Measurements from ENCODE around the gene CFHR3. TPM values are rescaled to one million over a fixed set of nuclear protein-coding genes. Genes with fewer than 3 reads are reported as not detected.
"Not testable (repeated sequence)": the region's sequence is repeated elsewhere in the genome, so short reads cannot be mapped to it uniquely, and the experiment has no call there.

The CFHR3 gene
- polyA plus RNA-seq, 2 of the 4 experiments (the other 2 are of a cell fraction), result 0.23 to 3.9 TPM

- ChIA-PET CTCF (interaction anchor here (1.5 kb wide), 1 partner anchor 15 kb away, joined by 3 read pairs; no protein-coding TSS in a partner anchor), POLR2A (no interaction called here)
- H3K27ac ChIP-seq, result no peak overlapping the region
- no peaks in the 10 kb centered on the region for H3K4me1 ChIP-seq
- no peak overlapping the region for H3K4me3 ChIP-seq
- ATAC-seq (no peak), FAIRE-seq (no peak), DNase-seq (ENCODE audit: low read depth in 1 of 2, low spot score in 1 of 2) (no peak)
- TF ChIP-seq HOXB13 (CRISPR knock-in tag; IDR thresholded peaks at IDR 0.05; ENCODE audit: low read depth) (no peak), RNF2 (IDR thresholded peaks at IDR 0.05; ENCODE audit: borderline replicate concordance, low read depth) (no peak), TP53 (CRISPR knock-in tag; IDR thresholded peaks at IDR 0.05) (no peak), ZC3H11A (IDR thresholded peaks at IDR 0.05) (no peak), FOXS1 (CRISPR knock-in tag; IDR thresholded peaks at IDR 0.05) (no peak), ATOH8 (CRISPR knock-in tag; IDR thresholded peaks at IDR 0.05; ENCODE audit: low read depth) (no peak), MAFK (IDR thresholded peaks at IDR 0.05; ENCODE audit: partially characterized antibody) (no peak)
- TF ChIP-seq, protein P1, sequence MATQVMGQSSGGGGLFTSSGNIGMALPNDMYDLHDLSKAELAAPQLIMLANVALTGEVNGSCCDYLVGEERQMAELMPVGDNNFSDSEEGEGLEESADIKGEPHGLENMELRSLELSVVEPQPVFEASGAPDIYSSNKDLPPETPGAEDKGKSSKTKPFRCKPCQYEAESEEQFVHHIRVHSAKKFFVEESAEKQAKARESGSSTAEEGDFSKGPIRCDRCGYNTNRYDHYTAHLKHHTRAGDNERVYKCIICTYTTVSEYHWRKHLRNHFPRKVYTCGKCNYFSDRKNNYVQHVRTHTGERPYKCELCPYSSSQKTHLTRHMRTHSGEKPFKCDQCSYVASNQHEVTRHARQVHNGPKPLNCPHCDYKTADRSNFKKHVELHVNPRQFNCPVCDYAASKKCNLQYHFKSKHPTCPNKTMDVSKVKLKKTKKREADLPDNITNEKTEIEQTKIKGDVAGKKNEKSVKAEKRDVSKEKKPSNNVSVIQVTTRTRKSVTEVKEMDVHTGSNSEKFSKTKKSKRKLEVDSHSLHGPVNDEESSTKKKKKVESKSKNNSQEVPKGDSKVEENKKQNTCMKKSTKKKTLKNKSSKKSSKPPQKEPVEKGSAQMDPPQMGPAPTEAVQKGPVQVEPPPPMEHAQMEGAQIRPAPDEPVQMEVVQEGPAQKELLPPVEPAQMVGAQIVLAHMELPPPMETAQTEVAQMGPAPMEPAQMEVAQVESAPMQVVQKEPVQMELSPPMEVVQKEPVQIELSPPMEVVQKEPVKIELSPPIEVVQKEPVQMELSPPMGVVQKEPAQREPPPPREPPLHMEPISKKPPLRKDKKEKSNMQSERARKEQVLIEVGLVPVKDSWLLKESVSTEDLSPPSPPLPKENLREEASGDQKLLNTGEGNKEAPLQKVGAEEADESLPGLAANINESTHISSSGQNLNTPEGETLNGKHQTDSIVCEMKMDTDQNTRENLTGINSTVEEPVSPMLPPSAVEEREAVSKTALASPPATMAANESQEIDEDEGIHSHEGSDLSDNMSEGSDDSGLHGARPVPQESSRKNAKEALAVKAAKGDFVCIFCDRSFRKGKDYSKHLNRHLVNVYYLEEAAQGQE (IDR thresholded peaks at IDR 0.05), result no peak
- H3K9me3 ChIP-seq, result peaks cover 9% of the 10 kb centered on the region; the same call in 2 of the 3 replicates
- no peak overlapping the region for H3K4me2 ChIP-seq
These were observed 35.9 kb upstream of the CFHR3 start for GRCh38 chr1:196738730-196739129.

- POLR2A ChIA-PET, result not testable (repeated sequence)
These were observed 31.4 kb upstream of the CFHR3 start for GRCh38 chr1:196743244-196743643.

GRCh38 chr1:196765019-196765740, 9.5 kb upstream of the CFHR3 start:
- WGBS (ENCODE audit: missing lambda C conversion rate), result 44% methylated on average over 4 of the region's 4 CpGs
- DNase-seq (ENCODE audit: low read depth in 1 of 2, low spot score in 1 of 2), result not testable (repeated sequence)

More at GRCh38 chr1:196743244-196743643, 31.4 kb upstream of the CFHR3 start:
- whole genome bisulfite sequencing (ENCODE audit: missing lambda C conversion rate), result 10% methylated on average over 6 of the region's 6 CpGs
- H3K4me2 ChIP-seq, result peak overlapping the region; percentile 51; the same call in 2 of the 3 replicates
- H3K4me1 ChIP-seq, CTCF ChIA-PET, H3K9me3 ChIP-seq, H3K27ac ChIP-seq, H3K4me3 ChIP-seq: not testable (repeated sequence)
- DNase-seq (ENCODE audit: low read depth in 1 of 2, low spot score in 1 of 2), result peak; percentile 9 to 47
- ATAC-seq, result peak; percentile 76 to 89; a peak in 5 of 6 replicates
- TF ChIP-seq CTCF (IDR thresholded peaks at IDR 0.05), result peak; percentile 44
- TF ChIP-seq SMC3 (IDR thresholded peaks at IDR 0.05), result peak; percentile 51; the same call in 2 of the 3 replicates
- TF ChIP-seq RAD21 (conservative IDR thresholded peaks at IDR 0.05 in 1 of 2, IDR thresholded peaks at IDR 0.05 in 1 of 2), result peak; percentile 39 to 52
- FAIRE-seq, result peak; percentile 74

More at GRCh38 chr1:196765019-196765740, 9.5 kb upstream of the CFHR3 start:
- H3K4me2 ChIP-seq, H3K4me3 ChIP-seq, POLR2A ChIA-PET, H3K4me1 ChIP-seq, H3K9me3 ChIP-seq, CTCF ChIA-PET, ATAC-seq, H3K27ac ChIP-seq: not testable (repeated sequence)
- peak; percentile 90 for FAIRE-seq
